WTC11 (cell line): ENCODE results near the gene COL16A1. TPM values are rescaled to one million over a fixed set of nuclear protein-coding genes. Genes with fewer than 3 reads are reported as not detected.

ENCODE experiments used
- ATAC-seq: fragments of 200-7000 bp; cut with Tn5 transposase; 2 replicates; pipeline ENCODE4 v1.10.0; 2021; ENCODE audit warnings: mild to moderate bottlenecking, moderate library complexity
- CTCF ChIA-PET: fragments of 300-600 bp; sonication (Branson Sonifier 250); formaldehyde crosslinking; loops from one replicate; lab custom pipeline; 2021; ENCODE audit warnings: antibody characterized with exemption; lab: Charles Lee
- POLR2A ChIA-PET: fragments of 350-600 bp; sonication (Branson Sonifier 250); formaldehyde crosslinking; loops from one replicate; lab custom pipeline; 2021; ENCODE audit warnings: antibody characterized with exemption; lab: Charles Lee
- DNase-seq: peaks from one replicate; pipeline ENCODE4 v3.0.0; 2021; ENCODE audit warnings: low spot score
- H3K27ac Mint-ChIP-seq: 2 replicates; pipeline ENCODE4 v1.8.0; 2021; ENCODE audit warnings: mixed read lengths
- H3K27me3 Mint-ChIP-seq: 2 replicates; pipeline ENCODE4 v1.8.0; 2021; ENCODE audit warnings: low read depth, mild to moderate bottlenecking, moderate library complexity, mixed read lengths
- H3K36me3 Mint-ChIP-seq: 2 replicates; pipeline ENCODE4 v1.8.0; 2021; ENCODE audit warnings: mixed read lengths
- H3K4me1 Mint-ChIP-seq: 2 replicates; pipeline ENCODE4 v1.8.0; 2022; ENCODE audit warnings: mixed read lengths
- H3K4me3 Mint-ChIP-seq: 2 replicates; pipeline ENCODE4 v1.8.0; 2021; ENCODE audit warnings: mild to moderate bottlenecking, moderate library complexity, mixed read lengths
- H3K9me3 Mint-ChIP-seq: 2 replicates; pipeline ENCODE4 v1.8.0; 2021; ENCODE audit warnings: mixed read lengths
- ATF1 ChIP-seq: sonication (generic); formaldehyde crosslinking; IDR thresholded peaks from 2 replicates; pipeline ENCODE4 v1.8.1; 2023; ENCODE audit warnings: mild to moderate bottlenecking, moderate library complexity, missing genetic modification reagents
- FOXJ3 ChIP-seq: sonication (generic); formaldehyde crosslinking; IDR thresholded peaks from 2 replicates; pipeline ENCODE4 v1.9.0; 2021; ENCODE audit warnings: missing genetic modification reagents, mild to moderate bottlenecking, borderline replicate concordance
- HMGXB4 ChIP-seq: sonication (generic); formaldehyde crosslinking; IDR thresholded peaks from 2 replicates; pipeline ENCODE4 v1.8.1; 2023; ENCODE audit warnings: mild to moderate bottlenecking, moderate library complexity, missing genetic modification reagents
- JAZF1 ChIP-seq: fragments of 250-450 bp; sonication (Bioruptor Pico); IDR thresholded peaks from 2 replicates; pipeline ENCODE4 v1.9.0; 2021; ENCODE audit warnings: moderate library complexity, mild to moderate bottlenecking, inconsistent platforms
- NR3C1 ChIP-seq: sonication (generic); formaldehyde crosslinking; conservative IDR thresholded peaks from 2 replicates; pipeline ENCODE4 v1.8.1; 2023; ENCODE audit warnings: low read depth, mild to moderate bottlenecking, missing genetic modification reagents
- RELA ChIP-seq: sonication (generic); formaldehyde crosslinking; IDR thresholded peaks from 2 replicates; pipeline ENCODE4 v1.8.1; 2022; ENCODE audit warnings: missing genetic modification reagents, mild to moderate bottlenecking, borderline replicate concordance
- SOX15 ChIP-seq: fragments of 250-450 bp; sonication (Bioruptor Pico); IDR thresholded peaks from 2 replicates; pipeline ENCODE4 v1.9.0; 2021; ENCODE audit warnings: mild to moderate bottlenecking
- SP1 ChIP-seq: sonication (generic); formaldehyde crosslinking; conservative IDR thresholded peaks from 2 replicates; pipeline ENCODE4 v1.8.1; 2022; ENCODE audit warnings: missing genetic modification reagents
- TCF7 ChIP-seq: sonication (generic); formaldehyde crosslinking; IDR thresholded peaks from 2 replicates; pipeline ENCODE4 v1.8.0; 2022; ENCODE audit warnings: mild to moderate bottlenecking, low read depth, missing genetic modification reagents, moderate library complexity
- TP53 ChIP-seq: sonication (generic); formaldehyde crosslinking; IDR thresholded peaks from 2 replicates; pipeline ENCODE4 v1.8.1; 2023; ENCODE audit warnings: mild to moderate bottlenecking, missing genetic modification reagents
- USF2 ChIP-seq: sonication (generic); formaldehyde crosslinking; IDR thresholded peaks from 2 replicates; pipeline ENCODE4 v1.8.1; 2023; ENCODE audit warnings: mild to moderate bottlenecking, missing genetic modification reagents, moderate library complexity
- ZNF121 ChIP-seq: sonication (generic); formaldehyde crosslinking; IDR thresholded peaks from 2 replicates; pipeline ENCODE4 v1.8.0; 2023; ENCODE audit warnings: missing genetic modification reagents
- ZNF263 ChIP-seq: sonication (generic); formaldehyde crosslinking; IDR thresholded peaks from 2 replicates; pipeline ENCODE4 v1.8.1; 2022; ENCODE audit warnings: low read depth, mild to moderate bottlenecking, moderate library complexity, missing genetic modification reagents
- ZNF317 ChIP-seq: sonication (generic); formaldehyde crosslinking; IDR thresholded peaks from 2 replicates; pipeline ENCODE4 v1.8.1; 2023; ENCODE audit warnings: low read depth, mild to moderate bottlenecking, moderate library complexity, missing genetic modification reagents, borderline replicate concordance
- total RNA-seq: library from RNA; stranded (reverse); gene quantifications from 3 replicates; pipeline ENCODE4 v1.2.3, GENCODE V29; 2021
- TF ChIP-seq, protein P1 (sequence below): sonication (generic); formaldehyde crosslinking; IDR thresholded peaks from 2 replicates; pipeline ENCODE4 v1.8.0; 2022; ENCODE audit warnings: mild to moderate bottlenecking, missing genetic modification reagents
- TF ChIP-seq, protein P2 (sequence below): sonication (generic); formaldehyde crosslinking; IDR thresholded peaks from 2 replicates; pipeline ENCODE4 v1.8.1; 2022; ENCODE audit warnings: mild to moderate bottlenecking, missing genetic modification reagents, moderate library complexity, borderline replicate concordance
- TF ChIP-seq, protein P3 (sequence below): sonication (generic); formaldehyde crosslinking; IDR thresholded peaks from 2 replicates; pipeline ENCODE4 v1.8.0; 2023; ENCODE audit warnings: missing genetic modification reagents, mild to moderate bottlenecking, borderline replicate concordance

Gene COL16A1
- total RNA-seq, 1 experiment from 2014 or later: 8.8 TPM

DNA sequence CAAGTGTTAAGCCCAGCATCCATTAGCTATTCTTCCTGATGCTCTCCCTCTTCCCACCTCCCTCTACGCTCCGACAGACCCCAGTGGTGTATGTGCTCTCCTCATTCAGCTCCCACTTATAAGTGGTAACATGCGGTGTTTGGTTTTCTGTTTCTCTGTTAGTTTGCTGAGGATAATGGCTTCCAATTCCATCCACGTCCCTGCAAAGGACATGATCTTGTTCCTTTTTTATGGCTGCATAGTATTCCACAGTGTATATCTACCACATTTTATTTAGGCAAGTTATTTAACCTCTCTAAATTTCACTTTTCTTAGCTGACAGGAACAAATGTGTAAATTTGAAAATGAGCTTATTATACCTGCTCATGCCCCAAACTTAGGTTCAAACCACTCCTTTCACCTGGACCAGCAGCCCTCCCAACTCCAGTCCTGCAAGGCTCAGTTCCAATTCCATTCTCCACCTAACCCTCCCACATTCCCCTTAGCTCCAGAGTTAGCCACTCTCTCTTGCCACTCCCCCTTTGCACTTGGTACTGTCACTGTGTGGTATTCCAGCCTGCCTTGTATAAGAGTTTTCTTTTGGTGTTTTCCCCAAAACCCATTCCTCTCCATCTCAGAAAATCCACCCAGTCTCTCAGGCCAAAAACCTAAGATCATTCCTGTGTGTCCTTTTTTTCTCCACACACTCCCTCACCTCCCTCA, 57.4 kb downstream of the COL16A1 start:
- ChIA-PET CTCF (no interaction called here), POLR2A (no interaction called here)
- TF ChIP-seq, protein P1, sequence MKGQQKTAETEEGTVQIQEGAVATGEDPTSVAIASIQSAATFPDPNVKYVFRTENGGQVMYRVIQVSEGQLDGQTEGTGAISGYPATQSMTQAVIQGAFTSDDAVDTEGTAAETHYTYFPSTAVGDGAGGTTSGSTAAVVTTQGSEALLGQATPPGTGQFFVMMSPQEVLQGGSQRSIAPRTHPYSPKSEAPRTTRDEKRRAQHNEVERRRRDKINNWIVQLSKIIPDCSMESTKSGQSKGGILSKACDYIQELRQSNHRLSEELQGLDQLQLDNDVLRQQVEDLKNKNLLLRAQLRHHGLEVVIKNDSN (CRISPR knock-in tag): no peak
- TF ChIP-seq, protein P2, sequence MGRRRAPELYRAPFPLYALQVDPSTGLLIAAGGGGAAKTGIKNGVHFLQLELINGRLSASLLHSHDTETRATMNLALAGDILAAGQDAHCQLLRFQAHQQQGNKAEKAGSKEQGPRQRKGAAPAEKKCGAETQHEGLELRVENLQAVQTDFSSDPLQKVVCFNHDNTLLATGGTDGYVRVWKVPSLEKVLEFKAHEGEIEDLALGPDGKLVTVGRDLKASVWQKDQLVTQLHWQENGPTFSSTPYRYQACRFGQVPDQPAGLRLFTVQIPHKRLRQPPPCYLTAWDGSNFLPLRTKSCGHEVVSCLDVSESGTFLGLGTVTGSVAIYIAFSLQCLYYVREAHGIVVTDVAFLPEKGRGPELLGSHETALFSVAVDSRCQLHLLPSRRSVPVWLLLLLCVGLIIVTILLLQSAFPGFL (CRISPR knock-in tag): no peak
- no peak for TF ChIP-seq TCF7
- TF ChIP-seq NR3C1 (CRISPR knock-in tag): no peak
- TF ChIP-seq ZNF263 (CRISPR knock-in tag): no peak
- no peak for TF ChIP-seq SP1 (CRISPR knock-in tag)
- no peak for TF ChIP-seq TP53 (CRISPR knock-in tag)
- no peak for TF ChIP-seq HMGXB4 (CRISPR knock-in tag)
- no peak for TF ChIP-seq ZNF121
- TF ChIP-seq RELA (CRISPR knock-in tag): no peak
- no peak for TF ChIP-seq JAZF1 (CRISPR knock-in tag)
- no peak for TF ChIP-seq ATF1 (CRISPR knock-in tag)
- TF ChIP-seq FOXJ3 (CRISPR knock-in tag): no peak
- TF ChIP-seq, protein P3, sequence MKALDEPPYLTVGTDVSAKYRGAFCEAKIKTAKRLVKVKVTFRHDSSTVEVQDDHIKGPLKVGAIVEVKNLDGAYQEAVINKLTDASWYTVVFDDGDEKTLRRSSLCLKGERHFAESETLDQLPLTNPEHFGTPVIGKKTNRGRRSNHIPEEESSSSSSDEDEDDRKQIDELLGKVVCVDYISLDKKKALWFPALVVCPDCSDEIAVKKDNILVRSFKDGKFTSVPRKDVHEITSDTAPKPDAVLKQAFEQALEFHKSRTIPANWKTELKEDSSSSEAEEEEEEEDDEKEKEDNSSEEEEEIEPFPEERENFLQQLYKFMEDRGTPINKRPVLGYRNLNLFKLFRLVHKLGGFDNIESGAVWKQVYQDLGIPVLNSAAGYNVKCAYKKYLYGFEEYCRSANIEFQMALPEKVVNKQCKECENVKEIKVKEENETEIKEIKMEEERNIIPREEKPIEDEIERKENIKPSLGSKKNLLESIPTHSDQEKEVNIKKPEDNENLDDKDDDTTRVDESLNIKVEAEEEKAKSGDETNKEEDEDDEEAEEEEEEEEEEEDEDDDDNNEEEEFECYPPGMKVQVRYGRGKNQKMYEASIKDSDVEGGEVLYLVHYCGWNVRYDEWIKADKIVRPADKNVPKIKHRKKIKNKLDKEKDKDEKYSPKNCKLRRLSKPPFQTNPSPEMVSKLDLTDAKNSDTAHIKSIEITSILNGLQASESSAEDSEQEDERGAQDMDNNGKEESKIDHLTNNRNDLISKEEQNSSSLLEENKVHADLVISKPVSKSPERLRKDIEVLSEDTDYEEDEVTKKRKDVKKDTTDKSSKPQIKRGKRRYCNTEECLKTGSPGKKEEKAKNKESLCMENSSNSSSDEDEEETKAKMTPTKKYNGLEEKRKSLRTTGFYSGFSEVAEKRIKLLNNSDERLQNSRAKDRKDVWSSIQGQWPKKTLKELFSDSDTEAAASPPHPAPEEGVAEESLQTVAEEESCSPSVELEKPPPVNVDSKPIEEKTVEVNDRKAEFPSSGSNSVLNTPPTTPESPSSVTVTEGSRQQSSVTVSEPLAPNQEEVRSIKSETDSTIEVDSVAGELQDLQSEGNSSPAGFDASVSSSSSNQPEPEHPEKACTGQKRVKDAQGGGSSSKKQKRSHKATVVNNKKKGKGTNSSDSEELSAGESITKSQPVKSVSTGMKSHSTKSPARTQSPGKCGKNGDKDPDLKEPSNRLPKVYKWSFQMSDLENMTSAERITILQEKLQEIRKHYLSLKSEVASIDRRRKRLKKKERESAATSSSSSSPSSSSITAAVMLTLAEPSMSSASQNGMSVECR (CRISPR knock-in tag): no peak
- TF ChIP-seq SOX15: no peak
- no peak for TF ChIP-seq ZNF317 (CRISPR knock-in tag)
- Mint-ChIP-seq H3K4me1 (peaks cover 19% of the 10 kb centered on the region), H3K4me3 (peak overlapping the region; percentile 94), H3K36me3 (no peaks in the 10 kb centered on the region), H3K9me3 (no peaks in the 10 kb centered on the region; the same call in 1 of the 2 replicates), H3K27me3 (no peaks in the 10 kb centered on the region; the same call in 1 of the 2 replicates), H3K27ac (no peak overlapping the region; the same call in 1 of the 2 replicates)
- no peak for DNase-seq
- no peak for ATAC-seq

- TF ChIP-seq JAZF1 (CRISPR knock-in tag) (no peak), USF2 (CRISPR knock-in tag) (no peak)
- CTCF ChIA-PET: interaction anchor here (1.0 to 3.8 kb wide), 16 partner anchors 12 to 319 kb away, joined by 3 to 31 read pairs (median 8); no protein-coding TSS in a partner anchor
- Mint-ChIP-seq H3K4me3 (peak overlapping the region; percentile 94), H3K9me3 (no peaks in the 10 kb centered on the region; the same call in 1 of the 2 replicates), H3K4me1 (peaks cover 19% of the 10 kb centered on the region), H3K27ac (peak overlapping the region; percentile 100), H3K27me3 (no peaks in the 10 kb centered on the region; the same call in 1 of the 2 replicates), H3K36me3 (no peaks in the 10 kb centered on the region)
- DNase-seq (no peak), ATAC-seq (no peak)
- POLR2A ChIA-PET: interaction anchor here (0.6 to 1.3 kb wide), 5 partner anchors 17 to 272 kb away, joined by 3 to 4 read pairs (median 3); no protein-coding TSS in a partner anchor
Measured at GRCh38 chr1:31645274-31645568, 58.6 kb downstream of the COL16A1 start.
